ENCODE results near the gene NCKAP5.

- TF ChIP-seq CTCF (IDR thresholded peaks at IDR 0.05; ENCODE audit: insufficient read depth, low read depth, low read length) (no peak), EZH2 (IDR thresholded peaks at IDR 0.05; ENCODE audit: insufficient read depth, low read length) (no peak)
Observed at GRCh38 chr2:132761437-132761836, 806.8 kb downstream of the NCKAP5 start.
